Pulmonary artery endothelial cell (primary cell): ENCODE data around the gene ESYT1. TPM values are rescaled to one million over a fixed set of nuclear protein-coding genes. Genes with fewer than 3 reads are reported as not detected.

ENCODE experiments used
- DNase-seq: peaks from one replicate; pipeline ENCODE4 v3.0.0-alpha.2; 2011; ENCODE audit warnings: low read depth, low spot score
- total RNA-seq: library from RNA; depleted of rRNA; stranded (reverse); fragments of >200 nt; gene quantifications from 2 replicates; pipeline ENCODE4 v1.2.3, GENCODE V29; 2014

The ESYT1 gene
- total RNA-seq, 1 donor from 2014 or later = 313 TPM

- no peak for DNase-seq
These were observed 1.3 kb upstream of the ESYT1 start for GRCh38 chr12:56126732-56127239.

- DNase-seq = no peak
These were observed 581 bp upstream of the ESYT1 start for GRCh38 chr12:56127485-56127887.

GRCh38 chr12:56128670-56129205 lies 671 bp downstream of the ESYT1 start:
- DNase-seq = no peak

DNA sequence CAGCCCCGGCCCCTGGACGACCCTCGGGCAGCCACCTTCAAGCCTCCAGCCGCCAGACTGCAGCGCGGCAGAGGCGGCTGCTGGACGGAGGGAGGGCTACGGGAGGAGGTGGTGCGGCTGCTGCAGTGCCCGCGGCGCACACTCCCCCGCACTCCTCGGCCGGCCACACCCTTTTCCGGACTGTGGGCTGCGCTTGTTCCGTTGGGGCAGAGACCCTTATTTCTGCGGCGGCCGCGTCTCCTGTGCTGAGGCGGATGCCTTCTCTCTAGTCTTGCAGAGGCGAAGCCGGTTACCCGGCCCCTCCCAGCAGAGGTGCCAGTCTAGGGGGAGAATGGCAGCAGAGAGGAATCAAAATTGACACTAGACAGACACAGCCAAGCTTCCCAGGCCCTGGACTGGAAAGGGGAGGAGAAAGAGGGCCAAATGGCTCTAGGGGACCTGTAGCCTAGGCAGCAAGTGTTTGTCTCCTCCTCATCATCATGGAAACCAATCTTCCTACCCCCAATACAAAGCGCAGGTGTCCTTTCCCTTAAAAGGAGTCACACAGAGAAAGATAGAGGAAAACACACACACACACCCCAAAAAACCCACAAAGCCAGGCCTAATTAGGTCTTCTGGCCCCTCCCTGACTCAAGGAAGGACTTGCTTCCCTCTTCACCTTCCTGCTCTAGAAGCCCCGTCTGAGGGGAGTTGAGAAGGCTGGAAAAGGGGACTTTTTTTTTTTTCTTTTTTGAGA lies 1.3 kb downstream of the ESYT1 start:
- DNase-seq = no peak

DNA sequence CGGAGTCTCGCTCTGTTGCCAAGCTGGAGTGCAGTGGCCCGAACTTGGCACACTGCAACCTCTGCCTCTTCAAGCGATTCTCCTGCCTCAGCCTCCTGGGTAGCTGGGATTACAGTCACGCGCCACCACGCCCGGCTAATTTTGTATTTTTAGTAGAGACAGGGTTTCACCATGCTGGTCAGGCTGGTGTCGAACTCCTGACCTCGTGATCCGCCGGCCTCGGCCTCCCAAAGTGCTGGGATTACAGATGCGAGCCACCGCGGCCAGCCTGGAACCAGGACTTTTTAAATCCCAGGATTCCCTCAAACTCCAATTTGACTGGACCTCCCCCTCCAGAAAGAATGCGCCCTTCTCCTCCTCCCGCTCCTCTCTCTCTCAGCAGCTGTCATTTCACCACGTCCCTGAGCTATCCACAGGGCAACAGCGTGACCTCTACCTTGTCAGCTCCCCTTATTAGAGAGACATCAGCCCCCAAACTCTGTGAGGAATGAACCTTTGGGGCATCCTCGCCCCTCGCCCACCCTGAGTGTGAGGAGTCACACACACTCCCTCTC lies 2.0 kb downstream of the ESYT1 start:
- DNase-seq = no peak

DNA sequence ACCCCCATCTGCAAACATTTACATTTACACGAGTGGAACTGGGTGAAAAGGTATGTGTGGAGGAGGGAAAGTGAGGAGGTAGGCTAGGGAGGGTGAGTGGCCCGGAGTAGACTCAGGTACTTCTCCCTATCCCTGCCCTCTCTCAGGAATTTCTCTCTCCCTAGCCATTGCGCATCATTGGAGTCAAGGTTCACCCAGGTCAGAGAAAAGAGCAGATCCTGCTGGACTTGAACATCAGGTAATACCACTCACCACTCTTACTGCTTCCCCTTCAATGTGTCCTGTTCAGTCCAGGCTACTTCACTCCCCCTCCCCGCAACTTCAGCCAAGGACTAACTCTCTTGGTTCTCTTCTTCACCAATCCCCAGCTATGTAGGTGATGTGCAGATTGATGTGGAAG lies 2.8 kb downstream of the ESYT1 start:
- no peak for DNase-seq

- DNase-seq = no peak
These were observed 6.8 kb downstream of the ESYT1 start for GRCh38 chr12:56134897-56135296.

DNA sequence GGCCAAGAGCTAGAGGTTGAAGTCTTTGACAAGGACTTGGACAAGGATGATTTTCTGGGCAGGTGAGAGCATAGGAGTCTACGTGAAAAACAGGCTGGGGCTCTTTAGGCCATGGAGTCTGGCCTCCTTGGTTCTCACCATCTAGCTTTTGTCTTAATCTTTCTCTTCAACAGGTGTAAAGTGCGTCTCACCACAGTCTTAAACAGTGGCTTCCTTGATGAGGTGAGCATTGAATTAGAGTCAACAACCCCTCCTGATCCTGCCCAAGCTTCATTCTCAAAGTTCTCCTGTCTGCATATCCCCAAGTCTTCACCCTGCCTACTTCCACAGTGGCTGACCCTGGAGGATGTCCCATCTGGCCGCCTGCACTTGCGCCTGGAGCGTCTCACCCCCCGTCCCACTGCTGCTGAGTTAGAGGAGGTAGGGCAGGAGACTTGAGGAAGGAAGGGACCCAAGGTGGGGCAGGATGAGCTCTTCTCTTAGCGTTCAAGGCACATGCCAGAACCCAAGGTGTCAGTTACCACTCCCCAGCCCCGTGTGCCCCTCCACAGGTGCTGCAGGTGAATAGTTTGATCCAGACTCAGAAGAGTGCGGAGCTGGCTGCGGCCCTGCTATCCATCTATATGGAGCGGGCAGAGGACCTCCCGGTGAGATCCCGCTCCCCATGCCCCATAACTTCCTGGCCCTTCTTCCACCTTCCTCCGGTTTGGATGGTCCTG lies 9.9 kb downstream of the ESYT1 start:
- DNase-seq = no peak

DNA sequence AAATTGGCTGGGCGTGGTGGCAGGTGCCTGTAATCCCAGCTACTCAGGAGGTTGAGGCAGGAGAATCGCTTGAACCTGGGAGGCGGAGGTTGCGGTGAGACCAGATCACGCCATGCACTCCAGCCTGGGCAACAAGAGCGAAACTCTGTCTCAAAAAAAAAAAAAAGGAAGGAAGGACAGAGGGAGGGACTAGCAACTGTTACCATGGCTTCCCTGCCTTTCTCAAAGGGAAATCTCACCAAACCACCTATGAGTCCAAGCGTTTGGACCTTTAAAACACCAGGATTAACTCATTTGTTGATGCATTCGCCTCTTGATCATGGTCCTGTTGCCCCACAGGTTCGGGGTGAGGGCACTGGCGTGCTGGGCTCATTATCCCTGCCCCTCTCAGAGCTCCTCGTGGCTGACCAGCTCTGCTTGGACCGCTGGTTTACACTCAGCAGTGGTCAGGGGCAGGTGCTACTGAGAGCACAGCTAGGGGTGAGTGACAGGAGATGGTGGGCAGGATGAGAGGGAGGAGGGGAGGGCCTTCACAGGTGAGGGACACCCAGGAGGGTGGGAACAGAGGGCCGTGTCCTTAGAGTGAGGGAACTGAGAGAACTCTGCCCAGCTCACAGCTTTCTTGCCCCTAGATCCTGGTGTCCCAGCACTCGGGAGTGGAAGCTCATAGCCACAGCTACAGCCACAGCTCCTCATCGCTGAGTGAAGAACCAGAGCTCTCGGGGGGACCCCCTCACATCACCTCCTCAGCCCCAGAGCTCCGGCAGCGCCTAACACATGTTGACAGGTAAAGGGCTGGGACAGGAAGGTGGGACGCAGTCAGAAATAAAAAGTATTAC lies 14.1 kb downstream of the ESYT1 start:
- no peak for DNase-seq

GRCh38 chr12:56143217-56143616 lies 15.2 kb downstream of the ESYT1 start:
- DNase-seq = no peak

GRCh38 chr12:56143870-56144269 lies 15.8 kb downstream of the ESYT1 start:
- peak; percentile 30 for DNase-seq

GRCh38 chr12:56145217-56145616 lies 17.1 kb downstream of the ESYT1 start:
- DNase-seq = no peak

GRCh38 chr12:56146492-56147460 lies 18.7 kb downstream of the ESYT1 start:
- DNase-seq = no peak

GRCh38 chr12:56150563-56150962 lies 22.5 kb downstream of the ESYT1 start:
- no peak for DNase-seq

- no peak for DNase-seq
These were observed 23.6 kb downstream of the ESYT1 start for GRCh38 chr12:56151672-56152131.

DNA sequence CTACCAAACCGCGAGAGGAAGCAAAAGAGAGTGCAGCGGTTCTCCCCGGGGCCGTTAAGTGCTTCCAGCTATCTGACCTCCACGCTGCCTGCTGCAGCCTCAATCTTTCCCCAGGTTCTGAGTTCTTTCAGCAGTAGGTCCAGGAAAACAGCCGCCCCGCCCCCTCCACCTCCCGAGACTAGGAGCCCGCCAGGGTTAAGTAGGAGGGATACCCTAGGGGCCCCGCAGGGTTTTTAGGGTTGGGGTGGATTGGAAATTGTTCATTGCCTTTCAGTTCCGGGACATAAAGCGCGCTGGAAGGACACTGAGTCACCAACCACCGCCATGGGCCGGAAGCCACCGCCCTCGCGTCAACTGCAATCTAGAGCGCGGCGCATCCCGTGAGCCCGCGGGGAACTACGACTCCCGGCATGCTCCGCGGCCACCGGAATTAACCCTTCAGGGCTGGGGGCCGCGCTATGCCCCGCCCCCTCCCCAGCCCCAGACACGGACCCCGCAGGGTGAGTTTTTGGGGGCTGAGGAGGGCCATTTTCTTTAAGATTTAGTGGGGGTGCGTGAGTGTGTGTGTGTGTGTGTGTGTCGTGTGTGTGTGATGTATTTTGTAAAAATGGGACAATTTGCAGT lies 24.2 kb downstream of the ESYT1 start, which contains the start of gene MYL6B:
Gene MYL6B (plus strand): TSS at position 456 of the 624 bp plus-strand sequence. CDS start 1,332 bp downstream, outside the sequence.
- peak; percentile 64 for DNase-seq

DNA sequence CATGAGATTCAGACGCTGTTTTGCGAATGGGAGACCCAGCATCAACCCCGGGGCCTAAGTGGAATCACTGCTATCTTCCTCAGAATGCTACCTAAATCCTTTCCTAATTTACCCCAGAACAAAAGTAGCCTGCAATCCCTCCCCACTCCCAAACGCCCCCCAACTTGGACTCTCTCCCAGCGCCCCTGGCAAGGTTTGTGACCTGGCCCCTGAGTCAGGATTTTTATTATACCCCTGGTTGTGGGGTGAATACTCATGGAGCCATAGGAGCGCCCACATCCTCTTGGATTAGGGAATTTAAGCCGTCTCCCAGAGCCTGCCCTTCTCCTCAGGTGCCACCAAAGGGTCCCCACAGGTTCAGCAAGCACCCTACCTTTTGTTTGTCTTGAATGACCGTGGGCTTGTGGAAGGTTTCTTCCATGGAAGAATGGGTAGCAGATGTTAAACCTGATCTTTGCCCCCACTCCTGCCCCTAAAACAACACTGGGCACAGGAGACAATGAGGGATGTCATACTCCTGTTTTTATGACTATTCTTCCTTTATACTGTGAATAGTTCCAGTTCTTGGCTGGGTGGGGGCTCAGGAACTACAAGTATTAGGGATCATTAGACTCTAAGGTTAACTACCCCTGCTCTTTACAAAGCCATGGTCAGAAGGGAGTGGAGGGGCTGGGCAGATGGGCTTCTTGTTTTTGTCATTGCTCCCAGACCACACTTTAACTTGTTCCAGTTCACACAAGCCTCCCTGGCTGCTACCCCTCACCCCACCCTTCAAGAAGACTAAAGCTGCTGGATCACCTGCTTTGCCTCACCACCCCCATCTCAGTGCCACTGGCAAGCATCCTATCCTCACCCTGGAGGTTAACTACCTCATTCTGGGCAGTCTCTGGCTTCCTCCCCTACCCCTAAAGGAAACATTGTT lies 24.9 kb downstream of the ESYT1 start:
- DNase-seq = no peak

DNA sequence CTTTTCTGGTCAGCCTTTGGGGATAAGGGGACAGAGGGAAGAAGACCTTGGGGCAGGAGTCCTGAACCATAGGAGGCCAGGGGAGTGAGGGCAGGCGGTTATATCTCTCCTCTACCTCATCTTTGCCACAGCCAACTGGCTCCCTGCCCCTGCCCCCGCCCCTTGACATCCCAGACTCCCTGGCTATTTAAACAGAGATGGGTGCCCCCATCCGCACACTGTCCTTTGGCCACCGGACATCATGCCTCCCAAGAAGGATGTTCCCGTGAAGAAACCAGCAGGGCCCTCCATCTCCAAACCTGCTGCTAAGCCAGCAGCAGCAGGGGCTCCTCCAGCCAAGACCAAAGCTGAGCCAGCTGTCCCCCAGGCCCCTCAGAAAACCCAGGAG lies 25.6 kb downstream of the ESYT1 start:
- no peak for DNase-seq
